HepG2 (cell line): ENCODE measurements around the gene SFXN5. TPM values are rescaled to one million over a fixed set of nuclear protein-coding genes. Genes with fewer than 3 reads are reported as not detected.

Experiments
- ADNP ChIP-seq: sonication (generic); formaldehyde crosslinking; IDR thresholded peaks from 2 replicates; pipeline ENCODE4 v1.4.0; 2020; ENCODE audit warnings: missing genetic modification reagents
- ATAD3A ChIP-seq: sonication (generic); formaldehyde crosslinking; IDR thresholded peaks from 2 replicates; pipeline ENCODE4 v1.4.0; 2020; ENCODE audit warnings: missing genetic modification reagents
- CHD4 ChIP-seq: fragments of 200-600 bp; sonication (generic); IDR thresholded peaks from 2 replicates; pipeline ENCODE4 v1.7.0; 2017; ENCODE audit warnings: mild to moderate bottlenecking, low read length, borderline replicate concordance
- DNMT3B ChIP-seq: conservative IDR thresholded peaks from 2 replicates; pipeline ENCODE4 v1.6.1; 2016; ENCODE audit warnings: missing biosample characterization, control low read depth
- EED ChIP-seq: sonication (generic); formaldehyde crosslinking; IDR thresholded peaks from 2 replicates; pipeline ENCODE4 v1.5.0; 2020; ENCODE audit warnings: mild to moderate bottlenecking, missing genetic modification reagents
- FOXA3 ChIP-seq: IDR thresholded peaks from 2 replicates; pipeline ENCODE4 v1.6.1; 2016; ENCODE audit warnings: missing genetic modification reagents, missing compliant biosample characterization
- FOXP4 ChIP-seq: sonication (generic); formaldehyde crosslinking; IDR thresholded peaks from 2 replicates; pipeline ENCODE4 v1.4.0; 2020; ENCODE audit warnings: missing genetic modification reagents
- GABPA ChIP-seq, 2 experiments: IDR thresholded peaks; 2 replicates each; pipeline ENCODE4 v1.6.1; 2011 to 2016; ENCODE audit warnings: low read depth in 2 of 2, low read length in 1 of 2, missing biosample characterization in 1 of 2, missing genetic modification characterization in 1 of 2
- LBX2 ChIP-seq: sonication (generic); formaldehyde crosslinking; IDR thresholded peaks from 2 replicates; pipeline ENCODE4 v1.5.0; 2020; ENCODE audit warnings: missing genetic modification reagents, mild to moderate bottlenecking, borderline replicate concordance
- NBN ChIP-seq: fragments of 450-650 bp; conservative IDR thresholded peaks from 2 replicates; pipeline ENCODE4 v1.6.1; 2017
- PCBP2 ChIP-seq: fragments of 200-400 bp; formaldehyde crosslinking; optimal IDR thresholded peaks from 2 replicates; pipeline ENCODE3; 2018; ENCODE audit warnings: low read length, low read depth; ENCODE audit not compliant: poor library complexity, severe bottlenecking
- SIN3B ChIP-seq: fragments of 150-350 bp; IDR thresholded peaks from 2 replicates; pipeline ENCODE4 v1.6.1; 2014; ENCODE audit warnings: low read length
- SNAI1 ChIP-seq: sonication (generic); formaldehyde crosslinking; IDR thresholded peaks from 2 replicates; pipeline ENCODE4 v1.5.0; 2020; ENCODE audit warnings: mild to moderate bottlenecking, missing genetic modification reagents, borderline replicate concordance
- SNAPC5 ChIP-seq: sonication (generic); formaldehyde crosslinking; IDR thresholded peaks from 2 replicates; pipeline ENCODE4 v1.8.1; 2023; ENCODE audit warnings: mild to moderate bottlenecking, missing genetic modification reagents, borderline replicate concordance
- STAT5B ChIP-seq: sonication (generic); formaldehyde crosslinking; IDR thresholded peaks from 2 replicates; pipeline ENCODE4 v1.4.0; 2020; ENCODE audit warnings: missing genetic modification reagents
- THYN1 ChIP-seq: sonication (generic); formaldehyde crosslinking; IDR thresholded peaks from 2 replicates; pipeline ENCODE4 v1.8.1; 2023; ENCODE audit warnings: low read depth, mild to moderate bottlenecking, moderate library complexity, missing genetic modification reagents, borderline replicate concordance
- TOPORS ChIP-seq: sonication (generic); formaldehyde crosslinking; IDR thresholded peaks from 2 replicates; pipeline ENCODE4 v1.8.0; 2023; ENCODE audit warnings: mild to moderate bottlenecking, missing genetic modification reagents
- ZNF207 ChIP-seq: fragments of 450-650 bp; IDR thresholded peaks from 2 replicates; pipeline ENCODE4 v1.6.1; 2016; ENCODE audit warnings: antibody characterized with exemption, borderline replicate concordance
- ZNF230 ChIP-seq: sonication (generic); formaldehyde crosslinking; IDR thresholded peaks from 2 replicates; pipeline ENCODE4 v1.4.0; 2020; ENCODE audit warnings: mild to moderate bottlenecking, missing genetic modification reagents
- ZNF572 ChIP-seq: sonication (generic); formaldehyde crosslinking; IDR thresholded peaks from 2 replicates; pipeline ENCODE4 v1.5.1; 2020; ENCODE audit warnings: mild to moderate bottlenecking, missing genetic modification reagents
- ZNF670 ChIP-seq: sonication (generic); formaldehyde crosslinking; IDR thresholded peaks from 2 replicates; pipeline ENCODE4 v1.8.0; 2022; ENCODE audit warnings: mild to moderate bottlenecking, missing genetic modification reagents, borderline replicate concordance
- ZSCAN12 ChIP-seq: sonication (generic); formaldehyde crosslinking; IDR thresholded peaks from 2 replicates; pipeline ENCODE4 v1.9.0; 2021; ENCODE audit warnings: mild to moderate bottlenecking, missing genetic modification reagents
- polyA plus RNA-seq, 8 experiments: library from polyadenylated mRNA; depleted of rRNA in 3 of 8; stranded (reverse) in 7 of 8; unstranded in 1 of 8; fragments of >200 nt; fragmentation: Illumina TruSeq in 4 of 8; extraction: Trizol in 4 of 8; gene quantifications; 2 replicates each; pipeline versions ENCODE4 v1.2.1 to v1.2.3, GENCODE V29; 2011 to 2016; ENCODE audit warnings: low read depth in 4 of 8, missing spikeins in 1 of 8, mixed read lengths in 1 of 8; ENCODE audit not compliant: insufficient read depth in 1 of 8
- total RNA-seq, 5 experiments: library from RNA; depleted of rRNA; stranded (reverse); fragments of >200 nt; fragmentation: Illumina TruSeq; extraction: Trizol; gene quantifications; 2 replicates each; pipeline ENCODE4 v1.2.3, GENCODE V29; 2016; ENCODE audit warnings: low read depth in 1 of 5
- TF ChIP-seq, protein P1 (sequence below): sonication (generic); formaldehyde crosslinking; IDR thresholded peaks from 2 replicates; pipeline ENCODE4 v1.5.1; 2020; ENCODE audit warnings: mild to moderate bottlenecking, missing genetic modification reagents, moderate library complexity
- TF ChIP-seq, protein P2 (sequence below): sonication (generic); formaldehyde crosslinking; IDR thresholded peaks from 2 replicates; pipeline ENCODE4 v1.8.1; 2023; ENCODE audit warnings: missing genetic modification reagents, inconsistent platforms, borderline replicate concordance

SFXN5 gene
- total and polyA plus RNA-seq, 2 of the 13 experiments (the other 11 are each of a cell fraction or from before 2014, with no cell fraction given), result 34.9 to 37.4 TPM

DNA sequence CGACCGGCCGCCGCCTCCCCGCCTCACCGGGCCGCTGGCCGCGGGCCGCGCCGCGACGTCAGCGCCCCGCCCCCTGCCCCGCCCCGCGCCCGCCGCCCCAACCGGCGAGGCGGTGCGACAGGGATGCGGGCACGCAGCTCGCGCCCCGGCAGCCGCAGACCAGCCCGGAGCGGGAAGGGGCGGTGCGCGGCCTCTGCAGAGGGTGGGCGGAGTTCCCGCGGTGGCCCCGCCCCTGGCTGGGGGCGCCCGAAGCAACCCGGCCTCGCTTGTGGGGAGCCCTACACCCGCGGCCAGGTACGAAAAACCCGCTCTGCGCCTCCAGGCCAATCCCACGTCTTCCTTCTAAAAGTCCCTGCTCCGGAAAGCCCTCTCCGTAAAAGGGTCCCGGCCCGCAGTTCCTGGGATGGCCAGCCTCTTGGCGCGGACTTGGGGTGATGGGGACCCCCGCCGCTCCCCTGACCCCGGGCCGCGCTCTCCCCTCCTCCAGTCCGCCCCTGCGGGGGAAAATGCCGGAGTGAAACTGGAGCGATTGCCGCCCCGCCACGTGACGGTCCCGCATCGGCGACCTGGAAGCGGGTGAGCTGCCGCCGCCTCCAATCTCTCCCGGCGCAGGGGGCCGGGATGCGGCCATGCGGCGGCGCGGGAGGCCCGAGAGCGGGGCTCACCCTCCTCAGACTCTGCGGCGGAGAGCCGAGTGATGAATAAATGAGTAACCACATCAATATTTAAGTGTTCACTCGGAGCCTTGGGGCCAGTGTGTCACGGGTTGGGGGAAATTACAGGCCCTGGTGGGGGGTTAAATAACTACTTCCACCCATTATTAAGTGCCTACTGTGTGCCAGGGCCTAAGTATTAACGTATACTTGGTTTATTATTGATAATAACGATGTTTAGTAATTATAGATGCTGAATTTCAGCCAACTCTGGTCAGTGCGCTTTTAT is 41.7 kb upstream of the SFXN5 start, which contains the start of gene RAB11FIP5 (continued):
- TF ChIP-seq, protein P1, sequence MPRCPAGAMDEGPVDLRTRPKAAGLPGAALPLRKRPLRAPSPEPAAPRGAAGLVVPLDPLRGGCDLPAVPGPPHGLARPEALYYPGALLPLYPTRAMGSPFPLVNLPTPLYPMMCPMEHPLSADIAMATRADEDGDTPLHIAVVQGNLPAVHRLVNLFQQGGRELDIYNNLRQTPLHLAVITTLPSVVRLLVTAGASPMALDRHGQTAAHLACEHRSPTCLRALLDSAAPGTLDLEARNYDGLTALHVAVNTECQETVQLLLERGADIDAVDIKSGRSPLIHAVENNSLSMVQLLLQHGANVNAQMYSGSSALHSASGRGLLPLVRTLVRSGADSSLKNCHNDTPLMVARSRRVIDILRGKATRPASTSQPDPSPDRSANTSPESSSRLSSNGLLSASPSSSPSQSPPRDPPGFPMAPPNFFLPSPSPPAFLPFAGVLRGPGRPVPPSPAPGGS (CRISPR knock-in tag), result no peak
- TF ChIP-seq ZNF230 (CRISPR knock-in tag) (peak; percentile 60; the same call in 1 of the 2 replicates), EED (CRISPR knock-in tag) (no peak), PCBP2 (no peak), LBX2 (CRISPR knock-in tag) (0 out of 2 replicates have a peak, but pooled peaks have one; percentile 13), NBN (no peak), ZNF207 (no peak), ZNF572 (CRISPR knock-in tag) (peak; percentile 94; the same call in 1 of the 2 replicates), FOXA3 (CRISPR knock-in tag) (no peak), SNAPC5 (CRISPR knock-in tag) (0 out of 2 replicates have a peak, but pooled peaks have one; percentile 71), THYN1 (CRISPR knock-in tag) (no peak), ZNF670 (CRISPR knock-in tag) (no peak; the same call in 1 of the 2 replicates), ADNP (no peak), CHD4 (no peak; the same call in 1 of the 2 replicates), ATAD3A (CRISPR knock-in tag) (no peak), ZSCAN12 (CRISPR knock-in tag) (peak; percentile 78; the same call in 1 of the 2 replicates), TOPORS (CRISPR knock-in tag) (no peak), DNMT3B (CRISPR knock-in tag) (peak; percentile 79; the same call in 1 of the 2 replicates), SIN3B (no peak), STAT5B (CRISPR knock-in tag) (no peak), GABPA (IDR thresholded peaks at IDR 0.05; ENCODE audit: low read depth, low read length) (no peak), GABPA (CRISPR knock-in tag; IDR thresholded peaks at IDR 0.05; ENCODE audit: low read depth) (peak; percentile 45; the same call in 1 of the 2 replicates), SNAI1 (CRISPR knock-in tag) (peak; percentile 79; the same call in 1 of the 2 replicates), FOXP4 (CRISPR knock-in tag) (peak; percentile 39; the same call in 1 of the 2 replicates)
- TF ChIP-seq, protein P2, sequence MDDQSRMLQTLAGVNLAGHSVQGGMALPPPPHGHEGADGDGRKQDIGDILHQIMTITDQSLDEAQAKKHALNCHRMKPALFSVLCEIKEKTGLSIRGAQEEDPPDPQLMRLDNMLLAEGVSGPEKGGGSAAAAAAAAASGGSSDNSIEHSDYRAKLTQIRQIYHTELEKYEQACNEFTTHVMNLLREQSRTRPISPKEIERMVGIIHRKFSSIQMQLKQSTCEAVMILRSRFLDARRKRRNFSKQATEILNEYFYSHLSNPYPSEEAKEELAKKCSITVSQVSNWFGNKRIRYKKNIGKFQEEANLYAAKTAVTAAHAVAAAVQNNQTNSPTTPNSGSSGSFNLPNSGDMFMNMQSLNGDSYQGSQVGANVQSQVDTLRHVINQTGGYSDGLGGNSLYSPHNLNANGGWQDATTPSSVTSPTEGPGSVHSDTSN, result 0 out of 2 replicates have a peak, but pooled peaks have one; percentile 29
